Endothelial cell (in vitro differentiated cells): ENCODE measurements around the gene TRIM56. TPM values are rescaled to one million over a fixed set of nuclear protein-coding genes. Genes with fewer than 3 reads are reported as not detected.
"Not testable (repeated sequence)": the region's sequence is repeated elsewhere in the genome, so short reads cannot be mapped to it uniquely, and the experiment has no call there.

Experiments
- DNase-seq: peaks from one replicate; pipeline ENCODE4 v3.0.0; 2021; ENCODE audit warnings: low spot score
- H3K27ac Mint-ChIP-seq: one replicate; pipeline ENCODE4 v1.8.0; 2021; ENCODE audit warnings: mixed read lengths, inconsistent platforms; ENCODE audit not compliant: unreplicated experiment
- H3K27me3 Mint-ChIP-seq: one replicate; pipeline ENCODE4 v1.8.0; 2021; ENCODE audit warnings: mild to moderate bottlenecking, moderate library complexity, mixed read lengths, inconsistent platforms; ENCODE audit not compliant: unreplicated experiment
- H3K36me3 Mint-ChIP-seq: one replicate; pipeline ENCODE4 v1.8.0; 2021; ENCODE audit warnings: mild to moderate bottlenecking, low read depth, mixed read lengths, inconsistent platforms; ENCODE audit not compliant: unreplicated experiment
- H3K4me1 Mint-ChIP-seq: one replicate; pipeline ENCODE4 v1.8.0; 2021; ENCODE audit warnings: mild to moderate bottlenecking, mixed read lengths, inconsistent platforms; ENCODE audit not compliant: unreplicated experiment
- H3K4me3 Mint-ChIP-seq: one replicate; pipeline ENCODE4 v1.8.0; 2021; ENCODE audit warnings: mild to moderate bottlenecking, mixed read lengths, inconsistent platforms; ENCODE audit not compliant: unreplicated experiment
- H3K9me3 Mint-ChIP-seq: one replicate; pipeline ENCODE4 v1.8.0; 2021; ENCODE audit warnings: mixed read lengths, inconsistent platforms; ENCODE audit not compliant: unreplicated experiment
- total RNA-seq: library from RNA; stranded (reverse); fragmentation: NEBNext Ultra II Directional; extraction: Animal tissue kit (Norgen Biotek cat#: 25700); gene quantifications from one replicate; pipeline ENCODE4 v1.2.1, GENCODE V29; 2021; ENCODE audit not compliant: unreplicated experiment
- TF ChIP-seq, protein P1 (sequence below): fragments of 200-600 bp; sonication (generic); IDR thresholded peaks from one replicate; pipeline ENCODE4 v1.5.0; 2021; ENCODE audit warnings: antibody characterized with exemption; ENCODE audit not compliant: unreplicated experiment

TRIM56 gene
- total RNA-seq, 1 donor from 2014 or later, result 5.3 TPM

DNA sequence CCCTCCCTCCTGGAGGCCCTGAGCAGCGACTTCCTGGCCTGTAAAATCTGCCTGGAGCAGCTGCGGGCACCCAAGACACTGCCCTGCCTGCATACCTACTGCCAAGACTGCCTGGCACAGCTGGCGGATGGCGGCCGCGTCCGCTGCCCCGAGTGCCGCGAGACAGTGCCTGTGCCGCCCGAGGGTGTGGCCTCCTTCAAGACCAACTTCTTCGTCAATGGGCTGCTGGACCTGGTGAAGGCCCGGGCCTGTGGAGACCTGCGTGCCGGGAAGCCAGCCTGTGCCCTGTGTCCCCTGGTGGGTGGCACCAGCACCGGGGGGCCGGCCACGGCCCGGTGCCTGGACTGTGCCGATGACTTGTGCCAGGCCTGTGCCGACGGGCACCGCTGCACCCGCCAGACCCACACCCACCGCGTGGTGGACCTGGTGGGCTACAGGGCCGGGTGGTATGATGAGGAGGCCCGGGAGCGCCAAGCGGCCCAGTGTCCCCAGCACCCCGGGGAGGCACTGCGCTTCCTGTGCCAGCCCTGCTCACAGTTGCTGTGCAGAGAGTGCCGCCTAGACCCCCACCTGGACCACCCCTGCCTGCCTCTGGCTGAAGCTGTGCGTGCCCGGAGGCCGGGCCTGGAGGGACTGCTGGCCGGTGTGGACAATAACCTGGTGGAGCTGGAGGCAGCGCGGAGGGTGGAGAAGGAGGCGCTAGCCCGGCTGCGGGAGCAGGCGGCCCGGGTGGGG is 2.2 kb downstream of the TRIM56 start:
- H3K27me3 Mint-ChIP-seq, result peaks cover 6% of the 10 kb centered on the region
- DNase-seq, result no peak
- peaks cover 7% of the 10 kb centered on the region for H3K36me3 Mint-ChIP-seq
- H3K4me1 Mint-ChIP-seq, result peaks cover 6% of the 10 kb centered on the region
- no peak overlapping the region for H3K27ac Mint-ChIP-seq
- TF ChIP-seq, protein P1, sequence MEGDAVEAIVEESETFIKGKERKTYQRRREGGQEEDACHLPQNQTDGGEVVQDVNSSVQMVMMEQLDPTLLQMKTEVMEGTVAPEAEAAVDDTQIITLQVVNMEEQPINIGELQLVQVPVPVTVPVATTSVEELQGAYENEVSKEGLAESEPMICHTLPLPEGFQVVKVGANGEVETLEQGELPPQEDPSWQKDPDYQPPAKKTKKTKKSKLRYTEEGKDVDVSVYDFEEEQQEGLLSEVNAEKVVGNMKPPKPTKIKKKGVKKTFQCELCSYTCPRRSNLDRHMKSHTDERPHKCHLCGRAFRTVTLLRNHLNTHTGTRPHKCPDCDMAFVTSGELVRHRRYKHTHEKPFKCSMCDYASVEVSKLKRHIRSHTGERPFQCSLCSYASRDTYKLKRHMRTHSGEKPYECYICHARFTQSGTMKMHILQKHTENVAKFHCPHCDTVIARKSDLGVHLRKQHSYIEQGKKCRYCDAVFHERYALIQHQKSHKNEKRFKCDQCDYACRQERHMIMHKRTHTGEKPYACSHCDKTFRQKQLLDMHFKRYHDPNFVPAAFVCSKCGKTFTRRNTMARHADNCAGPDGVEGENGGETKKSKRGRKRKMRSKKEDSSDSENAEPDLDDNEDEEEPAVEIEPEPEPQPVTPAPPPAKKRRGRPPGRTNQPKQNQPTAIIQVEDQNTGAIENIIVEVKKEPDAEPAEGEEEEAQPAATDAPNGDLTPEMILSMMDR, result no peak
- no peaks in the 10 kb centered on the region for H3K9me3 Mint-ChIP-seq
- H3K4me3 Mint-ChIP-seq, result no peak overlapping the region

DNA sequence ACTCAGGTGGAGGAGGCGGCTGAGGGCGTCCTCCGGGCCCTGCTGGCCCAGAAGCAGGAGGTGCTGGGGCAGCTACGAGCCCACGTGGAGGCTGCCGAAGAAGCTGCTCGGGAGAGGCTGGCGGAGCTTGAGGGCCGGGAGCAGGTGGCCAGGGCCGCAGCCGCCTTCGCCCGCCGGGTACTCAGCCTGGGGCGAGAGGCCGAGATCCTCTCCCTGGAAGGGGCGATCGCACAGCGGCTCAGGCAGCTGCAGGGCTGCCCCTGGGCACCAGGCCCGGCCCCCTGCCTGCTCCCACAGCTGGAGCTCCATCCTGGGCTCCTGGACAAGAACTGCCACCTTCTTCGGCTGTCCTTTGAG is 2.8 kb downstream of the TRIM56 start:
- TF ChIP-seq, protein P1, result no peak
- no peak for DNase-seq
- Mint-ChIP-seq H3K9me3 (no peaks in the 10 kb centered on the region), H3K36me3 (peaks cover 7% of the 10 kb centered on the region), H3K4me1 (peaks cover 6% of the 10 kb centered on the region), H3K4me3 (no peak overlapping the region), H3K27me3 (peaks cover 8% of the 10 kb centered on the region), H3K27ac (no peak overlapping the region)

DNA sequence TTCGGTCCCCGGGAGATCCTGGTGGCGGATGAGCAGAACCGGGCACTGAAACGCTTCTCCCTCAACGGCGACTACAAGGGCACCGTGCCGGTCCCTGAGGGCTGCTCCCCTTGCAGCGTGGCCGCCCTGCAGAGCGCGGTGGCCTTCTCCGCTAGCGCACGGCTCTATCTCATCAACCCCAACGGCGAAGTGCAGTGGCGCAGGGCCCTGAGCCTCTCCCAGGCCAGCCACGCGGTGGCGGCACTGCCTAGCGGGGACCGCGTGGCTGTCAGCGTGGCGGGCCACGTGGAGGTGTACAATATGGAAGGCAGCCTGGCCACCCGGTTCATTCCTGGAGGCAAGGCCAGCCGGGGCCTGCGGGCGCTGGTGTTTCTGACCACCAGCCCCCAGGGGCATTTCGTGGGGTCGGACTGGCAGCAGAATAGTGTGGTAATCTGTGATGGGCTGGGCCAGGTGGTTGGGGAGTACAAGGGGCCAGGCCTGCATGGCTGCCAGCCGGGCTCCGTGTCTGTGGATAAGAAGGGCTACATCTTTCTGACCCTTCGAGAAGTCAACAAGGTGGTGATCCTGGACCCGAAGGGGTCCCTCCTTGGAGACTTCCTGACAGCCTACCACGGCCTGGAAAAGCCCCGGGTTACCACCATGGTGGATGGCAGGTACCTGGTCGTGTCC is 3.7 kb downstream of the TRIM56 start:
- H3K36me3 Mint-ChIP-seq, result peaks cover 7% of the 10 kb centered on the region
- peaks cover 8% of the 10 kb centered on the region for H3K27me3 Mint-ChIP-seq
- DNase-seq, result no peak
- no peaks in the 10 kb centered on the region for H3K9me3 Mint-ChIP-seq
- H3K4me1 Mint-ChIP-seq, result peaks cover 6% of the 10 kb centered on the region
- no peak overlapping the region for H3K27ac Mint-ChIP-seq
- no peak overlapping the region for H3K4me3 Mint-ChIP-seq
- TF ChIP-seq, protein P1, result no peak

DNA sequence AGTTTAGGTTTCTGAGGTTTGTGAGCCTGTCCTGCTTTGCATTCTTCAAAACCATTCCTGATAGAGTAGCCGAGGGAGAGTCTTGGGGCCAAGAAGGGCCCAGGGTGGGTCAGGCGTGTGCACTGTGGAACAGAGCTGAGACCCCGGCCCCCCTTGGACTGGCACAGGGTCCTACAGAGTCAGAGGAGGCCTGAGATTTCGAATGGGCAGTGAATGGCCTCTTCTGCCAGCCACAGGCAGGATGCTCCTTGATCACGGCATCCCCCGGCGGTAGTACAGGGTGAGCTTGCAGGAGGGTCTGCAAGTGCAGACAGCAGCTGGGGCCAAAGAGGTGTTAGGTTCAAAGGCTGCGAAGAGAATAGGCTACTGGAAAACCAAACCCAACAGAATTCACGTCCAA is 4.6 kb downstream of the TRIM56 start:
- no peak for DNase-seq
- Mint-ChIP-seq H3K9me3 (no peaks in the 10 kb centered on the region), H3K27me3 (peaks cover 8% of the 10 kb centered on the region), H3K4me1 (peaks cover 5% of the 10 kb centered on the region), H3K4me3 (no peak overlapping the region), H3K27ac (no peak overlapping the region), H3K36me3 (peaks cover 7% of the 10 kb centered on the region)
- TF ChIP-seq, protein P1, result no peak

DNA sequence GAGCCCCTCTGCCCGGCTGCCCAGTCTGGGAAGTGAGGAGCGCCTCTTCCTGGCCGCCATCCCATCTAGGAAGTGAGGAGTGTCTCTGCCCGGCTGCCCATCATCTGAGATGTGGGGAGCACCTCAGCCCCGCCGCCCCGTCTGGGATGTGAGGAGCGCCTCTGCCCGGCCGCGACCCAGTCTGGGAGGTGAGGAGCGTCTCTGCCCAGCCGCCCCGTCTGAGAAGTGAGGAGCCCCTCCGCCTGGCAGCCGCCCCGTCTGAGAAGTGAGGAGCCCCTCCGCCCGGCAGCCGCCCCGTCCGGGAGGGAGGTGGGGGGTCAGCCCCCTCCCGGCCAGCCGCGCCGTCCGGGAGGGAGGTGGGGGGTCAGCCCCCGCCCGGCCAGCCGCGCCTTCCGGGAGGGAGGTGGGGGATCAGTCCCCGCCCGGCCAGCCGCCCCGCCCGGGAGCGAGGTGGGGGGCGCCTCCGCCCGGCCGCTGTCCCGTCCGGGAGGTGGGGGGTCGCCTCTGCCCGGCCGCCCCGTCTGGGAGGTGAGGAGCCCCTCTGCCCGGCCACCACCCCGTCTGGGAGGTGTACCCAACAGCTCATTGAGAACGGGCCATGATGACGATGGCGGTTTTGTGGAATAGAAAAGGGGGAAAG is 7.1 kb downstream of the TRIM56 start:
- H3K9me3 Mint-ChIP-seq, H3K27ac Mint-ChIP-seq, H3K4me3 Mint-ChIP-seq, H3K4me1 Mint-ChIP-seq, H3K36me3 Mint-ChIP-seq, DNase-seq: not testable (repeated sequence)
- H3K27me3 Mint-ChIP-seq, result peaks cover 14% of the 10 kb centered on the region
